ENCODE results near the gene POLE4.

- TF ChIP-seq CTCF (IDR thresholded peaks at IDR 0.05) (no peak), POLR2A (IDR thresholded peaks at IDR 0.05) (no peak)
These were observed 49.5 kb upstream of the POLE4 start for GRCh38 chr2:74908748-74909444.
